HCT116 (cell line): ENCODE measurements around the gene GPX3. TPM values are rescaled to one million over a fixed set of nuclear protein-coding genes. Genes with fewer than 3 reads are reported as not detected.

Source experiments
- ATAC-seq: fragments of 200-7000 bp; cut with Tn5 transposase; 2 replicates; pipeline ENCODE4 v1.9.1; 2020; ENCODE audit warnings: mild to moderate bottlenecking, moderate library complexity
- BruUV-seq: library from RNA; stranded (reverse); fragments of 400-500 nt; replicated peaks from 2 replicates; lab custom pipeline; 2021; lab: Mats Ljungman, UMichigan
- CTCF ChIA-PET: fragments of 300-600 bp; sonication (Branson Sonifier 250); formaldehyde crosslinking; loops from one replicate; lab custom pipeline; 2021; ENCODE audit warnings: antibody characterized with exemption; lab: Charles Lee
- POLR2A ChIA-PET: fragments of 300-600, 350-600 bp; sonication (Branson Sonifier 250); formaldehyde crosslinking; loops from one replicate; lab custom pipeline; 2021; ENCODE audit warnings: antibody characterized with exemption; lab: Charles Lee
- RAD21 ChIA-PET, 2 experiments: fragments of 300-600 bp; sonication (Branson Sonifier 250); formaldehyde crosslinking; loops; one replicate each; lab custom pipeline; 2023; ENCODE audit warnings: low total read pairs in 2 of 2; ENCODE audit not compliant: uncharacterized antibody in 2 of 2, unreplicated experiment in 2 of 2, low non-redundant PET in 1 of 2; lab: Charles Lee
- DNase-seq: peaks from one replicate; pipeline ENCODE4 v3.0.0-alpha.2; 2010; ENCODE audit warnings: low read depth, low spot score
- H2AFZ ChIP-seq: fragments of 200-600 bp; shearing (Covaris generic), sonication (generic); 2 replicates; pipeline ENCODE4 v1.6.1; 2017; ENCODE audit warnings: low read depth, mixed run types, mixed read lengths, antibody characterized with exemption, low read length; ENCODE audit not compliant: poor library complexity, severe bottlenecking
- H3K27ac ChIP-seq: 2 replicates; pipeline ENCODE4 v1.5.1; 2012; ENCODE audit warnings: low read depth, low read length
- H3K27me3 ChIP-seq: fragments of 200-600 bp; sonication (generic); 2 replicates; pipeline ENCODE4 v1.6.1; 2016; ENCODE audit warnings: mixed run types, low read length, mixed read lengths; ENCODE audit not compliant: insufficient read depth
- H3K36me3 ChIP-seq, 2 experiments: fragments of 200-500 bp in 1 of 2; fragments of 200-600 bp in 1 of 2; sonication (Bioruptor generic) in 1 of 2; sonication (generic) in 1 of 2; 2 replicates each; pipeline versions ENCODE4 v1.5.1 to v1.6.1; 2014 to 2016; ENCODE audit warnings: low read length in 2 of 2, inconsistent platforms in 1 of 2, mixed read lengths in 1 of 2, mixed run types in 1 of 2; ENCODE audit not compliant: insufficient read depth in 2 of 2, control insufficient read depth in 1 of 2
- H3K4me1 ChIP-seq, 2 experiments: fragments of 200-600 bp in 1 of 2; sonication (generic) in 1 of 2; 2 replicates each; pipeline versions ENCODE4 v1.5.1 to v1.6.1; 2012 to 2017; ENCODE audit warnings: low read length in 2 of 2, inconsistent platforms in 1 of 2, mild to moderate bottlenecking in 1 of 2, mixed read lengths in 1 of 2, mixed run types in 1 of 2, moderate library complexity in 1 of 2; ENCODE audit not compliant: insufficient read depth in 2 of 2, control insufficient read depth in 1 of 2
- H3K4me2 ChIP-seq: fragments of 200-600 bp; sonication (generic); 2 replicates; pipeline ENCODE4 v1.6.1; 2017; ENCODE audit warnings: mixed run types, low read length, mixed read lengths
- H3K4me3 ChIP-seq, 2 experiments: fragments of 200-600 bp in 1 of 2; sonication (generic) in 1 of 2; replicated peaks in 1 of 2; 2 replicates each; pipeline ENCODE4 v1.5.1; 2011 to 2016; ENCODE audit warnings: low read length in 2 of 2, control low read depth in 1 of 2, low read depth in 1 of 2, mild to moderate bottlenecking in 1 of 2, mixed read lengths in 1 of 2, mixed run types in 1 of 2
- H3K79me2 ChIP-seq: fragments of 200-600 bp; sonication (generic); 2 replicates; pipeline ENCODE4 v1.6.1; 2017; ENCODE audit warnings: mild to moderate bottlenecking, mixed run types, low read length, moderate library complexity, mixed read lengths; ENCODE audit not compliant: insufficient read depth
- H3K9ac ChIP-seq: fragments of 200-600 bp; sonication (generic); 2 replicates; pipeline ENCODE4 v1.6.1; 2016; ENCODE audit warnings: low read length, mixed read lengths
- H3K9me2 ChIP-seq: fragments of 200-600 bp; sonication (generic), shearing (Covaris generic); 2 replicates; pipeline ENCODE4 v1.6.1; 2017; ENCODE audit warnings: mixed run types, mild to moderate bottlenecking, moderate library complexity; ENCODE audit not compliant: insufficient read depth
- H3K9me3 ChIP-seq, 2 experiments: fragments of 200-500 bp in 1 of 2; fragments of 200-600 bp in 1 of 2; sonication (Bioruptor generic) in 1 of 2; sonication (generic) in 1 of 2; 2 replicates each; pipeline ENCODE4 v1.6.1; 2014 to 2017; ENCODE audit warnings: low read length in 2 of 2, mixed read lengths in 2 of 2, inconsistent platforms in 1 of 2, low read depth in 1 of 2, mild to moderate bottlenecking in 1 of 2, mixed run types in 1 of 2, moderate library complexity in 1 of 2; ENCODE audit not compliant: control insufficient read depth in 1 of 2, insufficient read depth in 1 of 2
- H4K20me1 ChIP-seq: fragments of 200-600 bp; sonication (generic), shearing (Covaris generic); 2 replicates; pipeline ENCODE4 v1.6.1; 2017; ENCODE audit warnings: mixed run types, mild to moderate bottlenecking, moderate library complexity; ENCODE audit not compliant: insufficient read depth
- CTCF ChIP-seq, 3 experiments: fragments of 200-600 bp in 1 of 3; sonication (generic) in 1 of 3; IDR thresholded peaks in 2 of 3; conservative IDR thresholded peaks in 1 of 3; 2 replicates each; pipeline ENCODE4 v1.5.1; 2012 to 2017; ENCODE audit warnings: low read depth in 2 of 3, low read length in 2 of 3, antibody characterized with exemption in 1 of 3, borderline replicate concordance in 1 of 3, control low read depth in 1 of 3, mild to moderate bottlenecking in 1 of 3, mixed read lengths in 1 of 3, mixed run types in 1 of 3, moderate library complexity in 1 of 3; ENCODE audit not compliant: insufficient read depth in 1 of 3
- FOSL1 ChIP-seq: IDR thresholded peaks from 2 replicates; pipeline ENCODE4 v1.6.1; 2012; ENCODE audit warnings: low read depth
- JUND ChIP-seq: IDR thresholded peaks from 2 replicates; pipeline ENCODE4 v1.6.1; 2012
- RAD21 ChIP-seq: IDR thresholded peaks from 2 replicates; pipeline ENCODE4 v1.6.1; 2012; ENCODE audit warnings: low read depth, mild to moderate bottlenecking
- intact Hi-C: fragments of 100-400 bp; cut with micrococcal nuclease; formaldehyde crosslinking; loops from 2 replicates; pipeline ENCODE4 v1.10.0; 2022
- total RNA-seq: library from RNA; stranded (reverse); gene quantifications from one replicate; pipeline ENCODE4 v1.2.1, GENCODE V29; 2021; ENCODE audit not compliant: unreplicated experiment

Gene GPX3
- total RNA-seq, 1 experiment from 2014 or later, result 0.96 TPM

- Histone ChIP-seq H3K4me1 (no peaks in the 10 kb centered on the region), H3K27me3 (no peaks in the 10 kb centered on the region), H3K9me2 (no peaks in the 10 kb centered on the region), H3K36me3 (peaks cover 5 to 9% of the 10 kb centered on the region in 2 experiments; a peak in 2 of 4 replicates), H3K9me3 (no peaks in the 10 kb centered on the region), H3K9ac (no peak overlapping the region), H3K79me2 (no peaks in the 10 kb centered on the region), H2AFZ (no peak overlapping the region), H3K4me2 (no peak overlapping the region), H3K4me3 (no peak overlapping the region), H4K20me1 (no peaks in the 10 kb centered on the region), H3K27ac (no peak overlapping the region)
- ATAC-seq (peak; percentile 80), DNase-seq (no peak)
- TF ChIP-seq CTCF (IDR thresholded peaks at IDR 0.05 in 2 of 3, conservative IDR thresholded peaks at IDR 0.05 in 1 of 3; ENCODE audit: borderline replicate concordance in 1 of 3, insufficient read depth in 1 of 3, low read depth in 2 of 3, low read length in 2 of 3) (peak; percentile 80 to 97 (median 82)), RAD21 (peak; percentile 55), FOSL1 (no peak)
- ChIA-PET CTCF (interaction anchor here (0.8 to 8.8 kb wide), 17 partner anchors 9 to 589 kb away, joined by 3 to 171 read pairs (median 4); partner anchors contain the start of genes ANXA6 and GM2A), POLR2A (interaction anchor here (1.3 kb wide), 1 partner anchor 28 kb away, joined by 3 read pairs; no protein-coding TSS in a partner anchor), RAD21 (interaction anchor here in 1 of 2 experiments (0.6 to 0.8 kb wide), 2 partner anchors 49 to 268 kb away, joined by 3 read pairs; no protein-coding TSS in a partner anchor)
- intact Hi-C loops, result loop anchor here (1.0 to 10.0 kb wide), 2 partner anchors 46 to 593 kb away; no protein-coding TSS in a partner anchor
- BruUV-seq, result no TSS peak
Measured at GRCh38 chr5:151047814-151048425, 27.5 kb downstream of the GPX3 start.

- no peak for DNase-seq
- RAD21 ChIA-PET, result interaction anchor here in 1 of 2 experiments (0.6 to 0.8 kb wide), 2 partner anchors 50 to 267 kb away, joined by 3 read pairs; no protein-coding TSS in a partner anchor
- POLR2A ChIA-PET, result interaction anchor here (1.3 kb wide), 1 partner anchor 27 kb away, joined by 3 read pairs; no protein-coding TSS in a partner anchor
- Histone ChIP-seq H2AFZ (no peak overlapping the region), H3K4me3 (no peak overlapping the region), H3K27ac (no peak overlapping the region), H3K36me3 (peaks cover 3 to 9% of the 10 kb centered on the region in 2 experiments; a peak in 2 of 4 replicates), H3K9me3 (no peaks in the 10 kb centered on the region), H3K9me2 (no peaks in the 10 kb centered on the region), H3K9ac (no peak overlapping the region), H3K4me2 (no peak overlapping the region), H4K20me1 (no peaks in the 10 kb centered on the region), H3K79me2 (no peaks in the 10 kb centered on the region), H3K4me1 (no peaks in the 10 kb centered on the region), H3K27me3 (no peaks in the 10 kb centered on the region)
- CTCF ChIA-PET, result interaction anchor here (0.6 to 8.8 kb wide), 17 partner anchors 9 to 590 kb away, joined by 3 to 171 read pairs (median 3); partner anchors contain the start of genes ANXA6 and GM2A
- intact Hi-C loops, result loop anchor here (10.0 kb wide), 1 partner anchor 594 kb away; no protein-coding TSS in a partner anchor
- no TSS peak for BruUV-seq
- peak; percentile 35 for ATAC-seq
- TF ChIP-seq CTCF (IDR thresholded peaks at IDR 0.05 in 2 of 3, conservative IDR thresholded peaks at IDR 0.05 in 1 of 3; ENCODE audit: borderline replicate concordance in 1 of 3, insufficient read depth in 1 of 3, low read depth in 2 of 3, low read length in 2 of 3), result peak; percentile 41 to 55 (median 43); a peak in 5 of 6 replicates
- no peak for TF ChIP-seq JUND
- peak; percentile 45 for TF ChIP-seq RAD21
Measured at GRCh38 chr5:151048526-151048925, 28.1 kb downstream of the GPX3 start.
